GM21717 (cell line): ENCODE results near the gene PRTFDC1.
"Not testable (repeated sequence)": the region's sequence is repeated elsewhere in the genome, so short reads cannot be mapped to it uniquely, and the experiment has no call there.

Experiments used
- ATAC-seq: cut with Tn5 transposase; IDR thresholded peaks from one replicate; pipeline ENCODE4 v1.9.1; 2021; ENCODE audit warnings: mild to moderate bottlenecking, moderate library complexity; ENCODE audit not compliant: unreplicated experiment

The PRTFDC1 gene

GRCh38 chr10:24966962-24967481, 14.6 kb upstream of the PRTFDC1 start:
- ATAC-seq: no peak

- no peak for ATAC-seq
Observed at GRCh38 chr10:24965051-24965450, 12.6 kb upstream of the PRTFDC1 start.

- no peak for ATAC-seq
Observed at GRCh38 chr10:24963521-24964041, 11.2 kb upstream of the PRTFDC1 start.

GRCh38 chr10:24962995-24963394, 10.6 kb upstream of the PRTFDC1 start:
- no peak for ATAC-seq

GRCh38 chr10:24961582-24961981, 9.2 kb upstream of the PRTFDC1 start:
- no peak for ATAC-seq

GRCh38 chr10:24959382-24959730, 7.0 kb upstream of the PRTFDC1 start:
- ATAC-seq: no peak

GRCh38 chr10:24958721-24959381, 6.4 kb upstream of the PRTFDC1 start:
- ATAC-seq: no peak

GRCh38 chr10:24958091-24958720, 5.8 kb upstream of the PRTFDC1 start:
- no peak for ATAC-seq

GRCh38 chr10:24957624-24958051, 5.2 kb upstream of the PRTFDC1 start:
- not testable (repeated sequence) for ATAC-seq

- ATAC-seq: no peak
Observed at GRCh38 chr10:24953675-24954074, 1.3 kb upstream of the PRTFDC1 start.

GRCh38 chr10:24952707-24953645, 570 bp upstream of the PRTFDC1 start:
- ATAC-seq: no peak

- no peak for ATAC-seq
Observed at GRCh38 chr10:24951201-24952142, 934 bp downstream of the PRTFDC1 start.

GRCh38 chr10:24950439-24950838, 2.0 kb downstream of the PRTFDC1 start:
- no peak for ATAC-seq

GRCh38 chr10:24949616-24950015, 2.8 kb downstream of the PRTFDC1 start:
- ATAC-seq: no peak

- no peak for ATAC-seq
Observed at GRCh38 chr10:24947304-24948097, 4.9 kb downstream of the PRTFDC1 start.

GRCh38 chr10:24944512-24945255, 7.7 kb downstream of the PRTFDC1 start:
- no peak for ATAC-seq

- no peak for ATAC-seq
Observed at GRCh38 chr10:24938525-24938924, 13.9 kb downstream of the PRTFDC1 start.

- no peak for ATAC-seq
Observed at GRCh38 chr10:24938076-24938475, 14.3 kb downstream of the PRTFDC1 start.
